ENCODE measurements around the gene USP17L13.
"Not testable (repeated sequence)": the region's sequence is repeated elsewhere in the genome, so short reads cannot be mapped to it uniquely, and the experiment has no call there.

The USP17L13 gene

DNA sequence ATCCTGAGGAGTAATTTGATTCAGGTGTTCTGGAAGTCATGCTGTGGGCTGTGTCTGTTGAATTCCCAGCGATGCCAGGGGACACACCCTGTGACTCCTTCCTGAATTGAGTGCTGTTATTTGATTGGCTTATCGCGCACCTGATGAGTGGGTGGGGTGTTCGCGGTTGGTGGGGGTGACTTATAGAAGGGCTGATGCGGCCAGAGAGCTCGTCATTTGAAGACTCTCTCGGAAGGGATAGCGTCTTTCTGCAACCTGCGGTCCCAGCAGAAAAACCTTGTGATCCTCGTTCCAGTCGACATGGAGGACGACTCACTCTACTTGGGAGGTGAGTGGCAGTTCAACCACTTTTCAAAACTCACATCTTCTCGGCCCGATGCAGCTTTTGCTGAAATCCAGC lies 33.1 kb downstream of the USP17L13 start, which contains the start of gene USP17L20:
TSS of gene USP17L20 (plus strand) at position 301 of the 400 bp plus-strand sequence. CDS start at position 301, 0 bp downstream.
- H3K27ac ChIP-seq (ENCODE audit: low read length); H3K36me3 ChIP-seq (ENCODE audit: control insufficient read depth, low read depth, low read length); H3K9ac ChIP-seq (ENCODE audit: low read length); H3K4me1 ChIP-seq (ENCODE audit: control insufficient read depth, low read depth, low read length); H3K27me3 ChIP-seq (ENCODE audit: control insufficient read depth, insufficient read depth, low read length); H3K4me3 ChIP-seq (ENCODE audit: low read length); H3K9me3 ChIP-seq (ENCODE audit: control insufficient read depth, low read depth, low read length): not testable (repeated sequence)

DNA sequence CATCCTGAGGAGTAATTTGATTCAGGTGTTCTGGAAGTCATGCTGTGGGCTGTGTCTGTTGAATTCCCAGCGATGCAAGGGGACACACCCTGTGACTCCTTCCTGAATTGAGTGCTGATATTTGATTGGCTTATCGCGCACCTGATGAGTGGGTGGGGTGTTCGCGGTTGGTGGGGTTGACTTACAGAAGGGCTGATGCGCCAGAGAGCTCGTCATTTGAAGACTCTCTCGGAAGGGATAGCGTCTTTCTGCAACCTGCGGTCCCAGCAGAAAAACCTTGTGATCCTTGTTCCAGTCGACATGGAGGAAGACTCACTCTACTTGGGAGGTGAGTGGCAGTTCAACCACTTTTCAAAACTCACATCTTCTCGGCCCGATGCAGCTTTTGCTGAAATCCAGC lies 37.9 kb downstream of the USP17L13 start, which contains the start of gene USP17L21:
TSS of gene USP17L21 (plus strand) at position 301 of the 400 bp plus-strand sequence. CDS start at position 301, 0 bp downstream.
- not testable (repeated sequence) for H3K4me3 ChIP-seq (ENCODE audit: low read length); H3K27ac ChIP-seq (ENCODE audit: low read length); H3K9ac ChIP-seq (ENCODE audit: low read length); H3K9me3 ChIP-seq (ENCODE audit: control insufficient read depth, low read depth, low read length); H3K36me3 ChIP-seq (ENCODE audit: control insufficient read depth, low read depth, low read length); H3K27me3 ChIP-seq (ENCODE audit: control insufficient read depth, insufficient read depth, low read length); H3K4me1 ChIP-seq (ENCODE audit: control insufficient read depth, low read depth, low read length)

DNA sequence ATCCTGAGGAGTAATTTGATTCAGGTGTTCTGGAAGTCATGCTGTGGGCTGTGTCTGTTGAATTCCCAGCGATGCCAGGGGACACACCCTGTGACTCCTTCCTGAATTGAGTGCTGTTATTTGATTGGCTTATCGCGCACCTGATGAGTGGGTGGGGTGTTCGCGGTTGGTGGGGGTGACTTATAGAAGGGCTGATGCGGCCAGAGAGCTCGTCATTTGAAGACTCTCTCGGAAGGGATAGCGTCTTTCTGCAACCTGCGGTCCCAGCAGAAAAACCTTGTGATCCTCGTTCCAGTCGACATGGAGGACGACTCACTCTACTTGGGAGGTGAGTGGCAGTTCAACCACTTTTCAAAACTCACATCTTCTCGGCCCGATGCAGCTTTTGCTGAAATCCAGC lies 42.6 kb downstream of the USP17L13 start, which contains the start of gene USP17L22:
TSS of gene USP17L22 (plus strand) at position 301 of the 400 bp plus-strand sequence. CDS start at position 301, 0 bp downstream.
- not testable (repeated sequence) for H3K27ac ChIP-seq (ENCODE audit: low read length); H3K9ac ChIP-seq (ENCODE audit: low read length)

DNA sequence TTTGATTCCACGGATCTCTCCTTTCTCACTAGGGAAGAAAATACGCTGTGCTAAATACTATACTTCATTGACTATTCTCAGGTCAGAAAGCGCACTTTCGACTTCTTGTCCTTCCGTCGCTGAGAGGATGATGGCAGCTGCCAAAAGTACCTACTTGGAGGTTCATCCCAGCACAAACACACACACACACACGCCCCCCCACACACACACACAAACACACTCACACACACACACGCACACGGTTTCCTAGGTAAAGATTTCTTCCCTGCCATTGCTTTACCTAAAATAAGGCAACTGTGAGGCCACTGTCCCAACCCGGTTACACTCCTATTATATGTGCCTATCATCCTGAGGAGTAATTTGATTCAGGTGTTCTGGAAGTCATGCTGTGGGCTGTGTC lies 47.0 kb downstream of the USP17L13 start:
- not testable (repeated sequence) for H3K27me3 ChIP-seq (ENCODE audit: control insufficient read depth, insufficient read depth, low read length); H3K27ac ChIP-seq (ENCODE audit: low read length); H3K9me3 ChIP-seq (ENCODE audit: control insufficient read depth, low read depth, low read length); H3K9ac ChIP-seq (ENCODE audit: low read length); H3K4me1 ChIP-seq (ENCODE audit: control insufficient read depth, low read depth, low read length); H3K4me3 ChIP-seq (ENCODE audit: low read length); H3K36me3 ChIP-seq (ENCODE audit: control insufficient read depth, low read depth, low read length)

More for the DNA sequence above, 42.6 kb downstream of the USP17L13 start, which contains the start of gene USP17L22:
- not testable (repeated sequence) for H3K4me3 ChIP-seq (ENCODE audit: low read length); H3K36me3 ChIP-seq (ENCODE audit: control insufficient read depth, low read depth, low read length); H3K27me3 ChIP-seq (ENCODE audit: control insufficient read depth, insufficient read depth, low read length); H3K4me1 ChIP-seq (ENCODE audit: control insufficient read depth, low read depth, low read length); H3K9me3 ChIP-seq (ENCODE audit: control insufficient read depth, low read depth, low read length)

All from iPS-18a (cell line).